Smooth muscle cell (in vitro differentiated cells): ENCODE measurements around the gene LARGE1. TPM values are rescaled to one million over a fixed set of nuclear protein-coding genes. Genes with fewer than 3 reads are reported as not detected.

Experiments used
- DNase-seq: peaks from one replicate; lab custom pipeline; 2025; ENCODE audit not compliant: unreplicated experiment; lab: John Stamatoyannopoulos, UW
- H2AFZ ChIP-seq: fragments of 200-600 bp; sonication (generic); 2 replicates; pipeline ENCODE4 v1.6.0; 2016; ENCODE audit warnings: antibody characterized with exemption, low read depth, mild to moderate bottlenecking
- H3F3A ChIP-seq: fragments of 200-600 bp; sonication (generic); 2 replicates; pipeline ENCODE4 v1.6.0; 2017; ENCODE audit warnings: antibody characterized with exemption, low read depth
- H3K27ac ChIP-seq: fragments of 200-600 bp; sonication (generic); 2 replicates; pipeline ENCODE4 v1.5.1; 2016; ENCODE audit warnings: low read depth, mild to moderate bottlenecking
- H3K27me3 ChIP-seq: fragments of 200-600 bp; sonication (generic); 2 replicates; pipeline ENCODE4 v1.6.1; 2016; ENCODE audit warnings: low read depth, mild to moderate bottlenecking
- H3K36me3 ChIP-seq: fragments of 200-600 bp; sonication (generic); 2 replicates; pipeline ENCODE4 v1.5.1; 2016; ENCODE audit warnings: low read depth
- H3K4me1 ChIP-seq: fragments of 200-600 bp; sonication (generic); 2 replicates; pipeline ENCODE4 v1.5.1; 2016; ENCODE audit warnings: low read depth
- H3K4me2 ChIP-seq: fragments of 200-600 bp; sonication (generic); 2 replicates; pipeline ENCODE4 v1.6.0; 2016; ENCODE audit warnings: mild to moderate bottlenecking
- H3K4me3 ChIP-seq: fragments of 200-600 bp; sonication (generic); 2 replicates; pipeline ENCODE4 v1.5.1; 2016; ENCODE audit warnings: mild to moderate bottlenecking
- H3K79me2 ChIP-seq: fragments of 200-600 bp; sonication (generic); 2 replicates; pipeline ENCODE4 v1.6.0; 2016; ENCODE audit warnings: low read depth, mild to moderate bottlenecking
- H3K9ac ChIP-seq: fragments of 200-600 bp; sonication (generic); 2 replicates; pipeline ENCODE4 v1.6.0; 2016; ENCODE audit warnings: low read depth
- H3K9me3 ChIP-seq: fragments of 200-600 bp; sonication (generic); replicated peaks from 2 replicates; pipeline ENCODE4 v1.5.1; 2016; ENCODE audit warnings: low read depth
- H4K20me1 ChIP-seq: fragments of 200-600 bp; sonication (generic); 2 replicates; pipeline ENCODE4 v1.6.0; 2016; ENCODE audit warnings: low read depth
- WGBS: methylation state at CpG from one replicate; pipeline ENCODE4 v1.1.7; 2016; ENCODE audit warnings: low lambda C conversion rate; 5-methylcytosine and 5-hydroxymethylcytosine counted together
- polyA plus RNA-seq: library from polyadenylated mRNA; unstranded; fragments of >200 nt; fragmentation: Nextera tagmentation; extraction: Ambion mirVana; gene quantifications from 2 replicates; pipeline ENCODE4 v1.2.1, GENCODE V29; 2016
- total RNA-seq: library from RNA; depleted of rRNA; stranded (reverse); fragments of >200 nt; gene quantifications from 2 replicates; pipeline ENCODE4 v1.2.3, GENCODE V29; 2014
- TF ChIP-seq, protein P1 (sequence below): fragments of 200-600 bp; sonication (generic); IDR thresholded peaks from 2 replicates; pipeline ENCODE4 v1.5.1; 2017; ENCODE audit warnings: borderline replicate concordance, mild to moderate bottlenecking, antibody characterized with exemption; ENCODE audit not compliant: insufficient read depth, poor library complexity, severe bottlenecking

LARGE1 gene
- total and polyA plus RNA-seq, 2 experiments from 2014 or later: 11.9 to 18.0 TPM

DNA sequence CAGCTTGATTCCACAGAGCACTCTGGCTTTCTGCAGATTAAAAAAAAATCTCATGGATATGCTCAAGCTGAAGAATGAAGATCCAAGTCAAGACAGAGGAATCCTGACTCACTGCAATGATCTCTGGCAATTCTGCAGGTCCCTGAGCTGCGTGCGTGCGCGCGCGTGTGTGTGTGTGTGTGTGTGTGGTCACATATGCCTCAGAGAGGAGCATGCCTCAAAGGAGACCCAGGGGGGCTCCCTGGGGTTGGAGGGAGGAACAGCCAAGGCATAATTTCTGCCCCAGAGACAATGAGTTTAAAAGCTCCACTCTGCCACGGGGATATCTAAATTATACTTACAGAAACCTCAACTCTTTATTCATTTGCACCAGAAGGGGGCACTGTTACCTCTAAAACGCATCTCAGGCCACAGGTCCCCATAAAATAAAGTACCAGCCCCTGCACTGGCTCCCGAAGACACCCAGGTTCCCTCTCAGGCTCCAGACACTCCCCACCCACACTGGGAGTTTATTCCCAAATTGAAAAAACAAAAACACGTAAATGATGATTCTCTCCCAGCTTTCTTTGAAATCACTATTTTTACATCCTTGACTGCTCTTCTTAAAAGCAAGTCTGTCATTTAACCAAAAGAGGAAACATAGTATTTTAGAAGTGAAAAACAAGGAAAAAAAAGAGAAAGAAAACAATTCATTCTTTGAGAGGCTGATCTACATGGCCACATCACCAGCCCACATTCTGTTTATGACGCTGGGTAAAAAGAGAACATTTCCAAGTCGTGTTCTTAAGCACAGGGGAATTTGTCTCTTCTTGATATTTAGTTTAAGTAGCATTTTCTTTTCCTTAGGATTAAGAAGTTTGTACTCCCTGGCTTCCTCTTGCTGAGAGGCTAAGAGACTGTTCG is 401.0 kb downstream of the LARGE1 start:
- no peaks in the 10 kb centered on the region for H3F3A ChIP-seq
- DNase-seq: no peak
- H3K27me3 ChIP-seq: no peaks in the 10 kb centered on the region
- no peaks in the 10 kb centered on the region for H3K9me3 ChIP-seq
- TF ChIP-seq, protein P1, sequence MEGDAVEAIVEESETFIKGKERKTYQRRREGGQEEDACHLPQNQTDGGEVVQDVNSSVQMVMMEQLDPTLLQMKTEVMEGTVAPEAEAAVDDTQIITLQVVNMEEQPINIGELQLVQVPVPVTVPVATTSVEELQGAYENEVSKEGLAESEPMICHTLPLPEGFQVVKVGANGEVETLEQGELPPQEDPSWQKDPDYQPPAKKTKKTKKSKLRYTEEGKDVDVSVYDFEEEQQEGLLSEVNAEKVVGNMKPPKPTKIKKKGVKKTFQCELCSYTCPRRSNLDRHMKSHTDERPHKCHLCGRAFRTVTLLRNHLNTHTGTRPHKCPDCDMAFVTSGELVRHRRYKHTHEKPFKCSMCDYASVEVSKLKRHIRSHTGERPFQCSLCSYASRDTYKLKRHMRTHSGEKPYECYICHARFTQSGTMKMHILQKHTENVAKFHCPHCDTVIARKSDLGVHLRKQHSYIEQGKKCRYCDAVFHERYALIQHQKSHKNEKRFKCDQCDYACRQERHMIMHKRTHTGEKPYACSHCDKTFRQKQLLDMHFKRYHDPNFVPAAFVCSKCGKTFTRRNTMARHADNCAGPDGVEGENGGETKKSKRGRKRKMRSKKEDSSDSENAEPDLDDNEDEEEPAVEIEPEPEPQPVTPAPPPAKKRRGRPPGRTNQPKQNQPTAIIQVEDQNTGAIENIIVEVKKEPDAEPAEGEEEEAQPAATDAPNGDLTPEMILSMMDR: peak; percentile 79
- H3K36me3 ChIP-seq: no peaks in the 10 kb centered on the region
- H2AFZ ChIP-seq: no peak overlapping the region
- no peak overlapping the region for H3K9ac ChIP-seq
- no peaks in the 10 kb centered on the region for H3K4me1 ChIP-seq
- no peak overlapping the region for H3K4me3 ChIP-seq
- H3K79me2 ChIP-seq: no peaks in the 10 kb centered on the region
- WGBS: 59% methylated on average over 13 of the region's 13 CpGs
- H3K27ac ChIP-seq: no peak overlapping the region
- no peak overlapping the region for H3K4me2 ChIP-seq
- no peaks in the 10 kb centered on the region for H4K20me1 ChIP-seq

DNA sequence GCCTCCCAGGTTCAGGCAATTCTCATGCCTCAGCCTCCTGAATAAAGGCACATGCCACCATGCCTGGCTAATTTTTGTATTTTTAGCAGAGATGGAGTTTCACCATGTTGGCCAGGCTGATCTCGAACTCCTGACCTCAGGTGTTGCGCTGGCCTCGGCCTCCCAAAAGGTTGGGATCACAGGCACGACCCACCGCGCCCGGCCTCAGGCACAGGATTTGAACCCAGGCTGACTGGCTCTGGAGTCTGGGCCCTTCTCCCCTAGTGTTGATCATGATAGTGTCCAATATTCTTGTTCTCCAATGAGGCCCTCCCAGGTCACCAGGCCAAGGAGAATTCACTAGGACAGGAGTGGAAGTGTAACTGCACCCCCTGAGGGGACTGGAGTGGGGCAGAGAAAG is 401.9 kb downstream of the LARGE1 start:
- Histone ChIP-seq H3K27ac (no peak overlapping the region), H4K20me1 (no peaks in the 10 kb centered on the region), H3K27me3 (no peaks in the 10 kb centered on the region), H3F3A (no peaks in the 10 kb centered on the region), H3K9ac (no peak overlapping the region), H3K4me2 (no peak overlapping the region), H3K4me3 (no peak overlapping the region), H3K79me2 (no peaks in the 10 kb centered on the region), H2AFZ (no peak overlapping the region), H3K36me3 (no peaks in the 10 kb centered on the region), H3K9me3 (no peaks in the 10 kb centered on the region), H3K4me1 (peaks cover under 1% of the 10 kb centered on the region)
- no peak for DNase-seq
- 93% methylated on average over 7 of the region's 7 CpGs for WGBS
- TF ChIP-seq, protein P1: no peak

DNA sequence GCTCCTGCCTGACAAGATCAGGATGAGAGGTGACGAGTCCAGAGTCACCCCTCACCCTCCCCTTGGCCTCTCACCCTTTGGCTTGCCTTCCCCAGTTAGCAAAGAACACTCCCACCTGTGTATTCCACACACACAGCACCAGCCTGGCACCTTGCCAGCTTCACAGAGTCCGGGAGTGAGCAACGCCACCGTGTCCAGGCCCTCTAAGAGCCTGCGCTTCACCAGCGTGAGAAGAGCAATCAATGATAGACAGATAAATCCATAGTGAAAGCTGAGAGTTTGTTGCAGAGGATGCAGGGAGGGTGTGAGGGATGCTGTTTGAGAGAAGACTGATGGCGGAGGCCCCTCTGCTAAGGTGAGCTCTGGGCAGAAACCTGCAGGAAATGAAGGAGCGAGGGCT is 404.5 kb downstream of the LARGE1 start:
- Histone ChIP-seq H3F3A (peaks cover 6% of the 10 kb centered on the region), H3K4me1 (peaks cover 5% of the 10 kb centered on the region), H3K9me3 (no peaks in the 10 kb centered on the region), H3K4me3 (no peak overlapping the region), H2AFZ (no peak overlapping the region), H3K27ac (no peak overlapping the region), H3K79me2 (no peaks in the 10 kb centered on the region), H3K36me3 (no peaks in the 10 kb centered on the region), H3K27me3 (no peaks in the 10 kb centered on the region), H3K4me2 (no peak overlapping the region), H4K20me1 (no peaks in the 10 kb centered on the region), H3K9ac (no peak overlapping the region)
- no peak for DNase-seq
- TF ChIP-seq, protein P1: no peak
- 99% methylated on average over 8 of the region's 8 CpGs for WGBS
